Endodermal cell (in vitro differentiated cells): Measurements from ENCODE around the gene SLC5A5. TPM values are rescaled to one million over a fixed set of nuclear protein-coding genes. Genes with fewer than 3 reads are reported as not detected.
A peak's percentile ranks its signal among the peaks of the same experiment; 100 is the strongest.

Experiments
- DNase-seq: peaks from one replicate; pipeline ENCODE4 v3.0.0-alpha.2; 2017
- H3K27ac ChIP-seq: 2 replicates; pipeline ENCODE4 v1.5.1; 2013; ENCODE audit warnings: mild to moderate bottlenecking, low read depth, low read length, moderate library complexity
- H3K27me3 ChIP-seq: 2 replicates; pipeline ENCODE4 v1.6.1; 2013; ENCODE audit warnings: mild to moderate bottlenecking, low read length, moderate library complexity; ENCODE audit not compliant: insufficient read depth, control insufficient read depth, poor library complexity, severe bottlenecking
- H3K36me3 ChIP-seq: 2 replicates; pipeline ENCODE4 v1.7.0; 2013; ENCODE audit warnings: mild to moderate bottlenecking, low read length, moderate library complexity; ENCODE audit not compliant: control insufficient read depth, insufficient read depth
- H3K4me1 ChIP-seq: one replicate; pipeline ENCODE4 v1.7.0; 2013; ENCODE audit warnings: low read length; ENCODE audit not compliant: control insufficient read depth, insufficient read depth
- H3K4me3 ChIP-seq: 2 replicates; pipeline ENCODE4 v1.5.1; 2013; ENCODE audit warnings: mild to moderate bottlenecking, low read length, moderate library complexity
- H3K9ac ChIP-seq: 2 replicates; pipeline ENCODE4 v1.6.1; 2013; ENCODE audit warnings: mild to moderate bottlenecking, low read length, moderate library complexity; ENCODE audit not compliant: poor library complexity, severe bottlenecking; ENCODE audit errors: extremely low read depth
- H3K9me3 ChIP-seq: 2 replicates; pipeline ENCODE4 v1.6.1; 2013; ENCODE audit warnings: mild to moderate bottlenecking, low read length, moderate library complexity; ENCODE audit not compliant: control insufficient read depth
- H3K27ac Mint-ChIP-seq: 2 replicates; pipeline ENCODE4 v1.8.0; 2020; ENCODE audit warnings: mixed read lengths
- H3K27me3 Mint-ChIP-seq: 2 replicates; pipeline ENCODE4 v1.8.0; 2021; ENCODE audit warnings: mild to moderate bottlenecking, mixed read lengths; ENCODE audit not compliant: insufficient read depth
- H3K36me3 Mint-ChIP-seq: 2 replicates; pipeline ENCODE4 v1.8.0; 2020; ENCODE audit warnings: low read depth, mixed read lengths
- H3K4me1 Mint-ChIP-seq: 2 replicates; pipeline ENCODE4 v1.8.0; 2020; ENCODE audit warnings: mixed read lengths
- H3K4me3 Mint-ChIP-seq: 2 replicates; pipeline ENCODE4 v1.8.0; 2020; ENCODE audit warnings: mild to moderate bottlenecking, moderate library complexity, mixed read lengths
- H3K9me3 Mint-ChIP-seq: 2 replicates; pipeline ENCODE4 v1.8.0; 2020; ENCODE audit warnings: mild to moderate bottlenecking, mixed read lengths
- CTCF ChIP-seq: fragments of 200-600 bp; sonication (generic); conservative IDR thresholded peaks from 2 replicates; pipeline ENCODE4 v1.5.0; 2021; ENCODE audit warnings: antibody characterized with exemption, mild to moderate bottlenecking
- WGBS, 2 experiments: methylation state at CpG; one replicate each; pipeline versions ENCODE4 v1.1.5 to v1.1.7; 2013; ENCODE audit warnings: missing lambda C conversion rate in 2 of 2, mixed read lengths in 1 of 2; ENCODE audit not compliant: insufficient coverage in 1 of 2, insufficient read length in 1 of 2; 5-methylcytosine and 5-hydroxymethylcytosine counted together
- total RNA-seq, 2 donors: library from RNA; stranded (reverse); fragmentation: NEBNext Ultra II Directional in 1 of 2; extraction: Animal tissue kit (Norgen Biotek cat#: 25700) in 1 of 2; gene quantifications; 2 replicates in 1 of 2; 3 replicates in 1 of 2; pipeline ENCODE4 v1.2.1, GENCODE V29; 2021

The SLC5A5 gene
- total RNA-seq, 2 donors from 2014 or later, result 0.15 TPM; not detected in 1

- no peak for DNase-seq
- Histone ChIP-seq H3K4me3 (no peak overlapping the region), H3K27me3 (peaks cover 7% of the 10 kb centered on the region), H3K27ac (no peak overlapping the region), H3K9me3 (no peaks in the 10 kb centered on the region), H3K4me1 (no peaks in the 10 kb centered on the region), H3K36me3 (no peaks in the 10 kb centered on the region), H3K9ac (no peak overlapping the region)
- no peak for TF ChIP-seq CTCF
- Mint-ChIP-seq H3K4me1 (no peaks in the 10 kb centered on the region), H3K27ac (no peak overlapping the region), H3K36me3 (no peaks in the 10 kb centered on the region), H3K4me3 (peak overlapping the region; percentile 52), H3K27me3 (peaks cover 38% of the 10 kb centered on the region), H3K9me3 (no peaks in the 10 kb centered on the region)
- 94 to 98% methylated on average over 8 to 9 of the region's 9 CpGs for WGBS, 2 experiments
These were observed 3.0 kb downstream of the SLC5A5 start for GRCh38 chr19:17874758-17875135.

GRCh38 chr19:17877696-17878095, 6.0 kb downstream of the SLC5A5 start:
- Histone ChIP-seq H3K9me3 (no peaks in the 10 kb centered on the region), H3K36me3 (no peaks in the 10 kb centered on the region), H3K9ac (no peak overlapping the region), H3K4me3 (no peak overlapping the region), H3K27me3 (no peaks in the 10 kb centered on the region), H3K4me1 (no peaks in the 10 kb centered on the region), H3K27ac (no peak overlapping the region)
- H3K4me3 Mint-ChIP-seq, result no peak overlapping the region
- H3K36me3 Mint-ChIP-seq, result no peaks in the 10 kb centered on the region
- WGBS, 2 experiments, result 94 to 97% methylated on average over 12 to 16 of the region's 16 CpGs
- DNase-seq, result no peak
- H3K27me3 Mint-ChIP-seq, result peaks cover 19% of the 10 kb centered on the region
- no peak for TF ChIP-seq CTCF
- no peaks in the 10 kb centered on the region for H3K9me3 Mint-ChIP-seq
- H3K4me1 Mint-ChIP-seq, result no peaks in the 10 kb centered on the region
- no peak overlapping the region for H3K27ac Mint-ChIP-seq

GRCh38 chr19:17879466-17879865, 7.7 kb downstream of the SLC5A5 start:
- Histone ChIP-seq H3K9ac (no peak overlapping the region), H3K27me3 (no peaks in the 10 kb centered on the region), H3K27ac (no peak overlapping the region), H3K4me1 (no peaks in the 10 kb centered on the region), H3K4me3 (no peak overlapping the region), H3K36me3 (no peaks in the 10 kb centered on the region), H3K9me3 (no peaks in the 10 kb centered on the region)
- H3K27ac Mint-ChIP-seq, result no peak overlapping the region
- TF ChIP-seq CTCF, result no peak
- H3K27me3 Mint-ChIP-seq, result peaks cover 8% of the 10 kb centered on the region
- H3K4me1 Mint-ChIP-seq, result no peaks in the 10 kb centered on the region
- H3K4me3 Mint-ChIP-seq, result no peak overlapping the region
- 83 to 89% methylated on average over 2 to 7 of the region's 7 CpGs for WGBS, 2 experiments
- no peaks in the 10 kb centered on the region for H3K36me3 Mint-ChIP-seq
- DNase-seq, result no peak
- H3K9me3 Mint-ChIP-seq, result no peaks in the 10 kb centered on the region
